Immature natural killer cell (primary cell): ENCODE data around the gene SLC6A18. TPM values are rescaled to one million over a fixed set of nuclear protein-coding genes. Genes with fewer than 3 reads are reported as not detected.
"Not testable (repeated sequence)": the region's sequence is repeated elsewhere in the genome, so short reads cannot be mapped to it uniquely, and the experiment has no call there.

ENCODE experiments used
- DNase-seq, 3 donors: peaks; one replicate each; pipeline ENCODE4 v3.0.0; 2022; ENCODE audit warnings: mixed read lengths in 1 of 3
- H3K27ac Mint-ChIP-seq, 6 donors: one replicate each; pipeline ENCODE4 v1.8.0; 2020; ENCODE audit warnings: mixed read lengths in 6 of 6, mild to moderate bottlenecking in 5 of 6, inconsistent platforms in 4 of 6, moderate library complexity in 3 of 6
- H3K27me3 Mint-ChIP-seq, 3 donors: one replicate each; pipeline ENCODE4 v1.8.0; 2020 to 2021; ENCODE audit warnings: low read depth in 3 of 3, mild to moderate bottlenecking in 3 of 3, mixed read lengths in 3 of 3, moderate library complexity in 3 of 3, inconsistent platforms in 1 of 3
- H3K36me3 Mint-ChIP-seq, 3 donors: one replicate each; pipeline ENCODE4 v1.8.0; 2020; ENCODE audit warnings: mixed read lengths in 3 of 3, inconsistent platforms in 2 of 3, mild to moderate bottlenecking in 2 of 3
- H3K4me1 Mint-ChIP-seq, 2 donors: one replicate each; pipeline ENCODE4 v1.8.0; 2020; ENCODE audit warnings: inconsistent platforms in 2 of 2, mild to moderate bottlenecking in 2 of 2, mixed read lengths in 2 of 2, moderate library complexity in 1 of 2
- H3K4me3 Mint-ChIP-seq, 5 donors: one replicate each; pipeline ENCODE4 v1.8.0; 2020; ENCODE audit warnings: mild to moderate bottlenecking in 5 of 5, mixed read lengths in 5 of 5, inconsistent platforms in 3 of 5, moderate library complexity in 3 of 5
- H3K9me3 Mint-ChIP-seq, 6 donors: one replicate each; pipeline ENCODE4 v1.8.0; 2020; ENCODE audit warnings: mild to moderate bottlenecking in 6 of 6, mixed read lengths in 6 of 6, inconsistent platforms in 4 of 6, moderate library complexity in 3 of 6
- polyA plus RNA-seq, 3 donors: library from polyadenylated mRNA; unstranded; fragments of 300-500 nt; fragmentation: Illumina TruSeq; gene quantifications; one replicate each; pipeline ENCODE4 v1.2.3, GENCODE V29; 2021

The SLC6A18 gene
- polyA plus RNA-seq, 3 donors from 2014 or later: not detected

- H3K4me1 Mint-ChIP-seq: no peaks in the 10 kb centered on the region
- peaks cover 0 to 5% (median 2%) of the 10 kb centered on the region in 3 donors for H3K27me3 Mint-ChIP-seq
- DNase-seq: no peak
- no peaks in the 10 kb centered on the region for H3K36me3 Mint-ChIP-seq
- H3K27ac Mint-ChIP-seq: no peak overlapping the region
- H3K9me3 Mint-ChIP-seq: no peaks in the 10 kb centered on the region
- H3K4me3 Mint-ChIP-seq: no peak overlapping the region
These were observed 4.8 kb upstream of the SLC6A18 start for GRCh38 chr5:1220351-1220750.

DNA sequence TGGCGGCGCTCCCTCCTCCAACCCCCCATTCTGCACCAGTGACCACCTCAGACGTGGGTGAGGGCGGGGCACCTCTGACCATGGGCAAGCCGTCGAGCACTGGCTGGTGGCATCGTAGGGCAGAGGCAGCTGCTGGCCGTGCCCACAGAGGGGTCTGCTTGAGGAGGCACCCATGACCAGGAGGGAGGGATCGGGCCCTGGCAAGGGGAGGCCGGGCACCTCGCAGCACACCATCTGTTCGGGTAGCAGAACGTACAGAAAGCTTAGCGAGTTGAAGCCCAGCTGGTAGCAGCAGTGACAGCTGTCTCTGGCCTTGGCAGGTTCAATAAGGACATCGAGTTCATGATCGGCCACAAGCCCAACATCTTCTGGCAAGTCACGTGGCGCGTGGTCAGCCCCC, 4.3 kb upstream of the SLC6A18 start:
- H3K4me3 Mint-ChIP-seq: no peak overlapping the region
- H3K27me3 Mint-ChIP-seq: peaks cover 0 to 5% (median 2%) of the 10 kb centered on the region in 3 donors
- H3K27ac Mint-ChIP-seq: no peak overlapping the region
- no peaks in the 10 kb centered on the region for H3K4me1 Mint-ChIP-seq
- DNase-seq: no peak
- H3K36me3 Mint-ChIP-seq: no peaks in the 10 kb centered on the region
- H3K9me3 Mint-ChIP-seq: no peaks in the 10 kb centered on the region

DNA sequence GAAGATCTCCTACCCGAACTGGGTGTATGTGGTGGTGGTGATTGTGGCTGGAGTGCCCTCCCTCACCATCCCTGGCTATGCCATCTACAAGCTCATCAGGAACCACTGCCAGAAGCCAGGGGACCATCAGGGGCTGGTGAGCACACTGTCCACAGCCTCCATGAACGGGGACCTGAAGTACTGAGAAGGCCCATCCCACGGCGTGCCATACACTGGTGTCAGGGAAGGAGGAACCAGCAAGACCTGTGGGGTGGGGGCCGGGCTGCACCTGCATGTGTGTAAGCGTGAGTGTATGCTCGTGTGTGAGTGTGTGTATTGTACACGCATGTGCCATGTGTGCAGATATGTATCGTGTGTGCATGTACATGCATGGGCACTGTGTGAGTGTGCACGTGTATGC, 3.5 kb upstream of the SLC6A18 start:
- H3K36me3 Mint-ChIP-seq: no peaks in the 10 kb centered on the region
- no peaks in the 10 kb centered on the region for H3K4me1 Mint-ChIP-seq
- H3K4me3 Mint-ChIP-seq: no peak overlapping the region
- no peak for DNase-seq
- no peak overlapping the region for H3K27ac Mint-ChIP-seq
- H3K27me3 Mint-ChIP-seq: peaks cover under 1 to 5% (median 2%) of the 10 kb centered on the region in 3 donors
- H3K9me3 Mint-ChIP-seq: no peaks in the 10 kb centered on the region

DNA sequence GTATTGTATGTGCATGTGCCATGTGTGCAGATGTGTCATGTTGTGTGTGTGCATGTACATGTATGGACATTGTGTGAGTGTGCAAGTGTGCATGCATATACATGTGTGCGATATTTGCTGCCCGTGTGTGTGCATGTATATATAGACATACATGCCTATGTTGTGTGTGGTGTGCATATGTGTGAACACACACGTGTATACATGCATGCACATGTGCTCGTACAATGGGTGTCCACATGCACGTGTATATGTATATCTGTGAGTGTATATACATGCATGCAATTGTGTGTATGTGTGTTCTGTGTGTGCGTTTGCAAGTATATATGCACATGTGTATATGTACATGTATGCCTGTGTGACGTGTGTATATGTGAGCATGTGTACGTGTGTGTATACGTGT, 3.0 kb upstream of the SLC6A18 start:
- Mint-ChIP-seq H3K27ac (peak overlapping the region in 1 of 6 donors; percentile 1), H3K4me3 (no peak overlapping the region), H3K36me3 (no peaks in the 10 kb centered on the region), H3K9me3 (no peaks in the 10 kb centered on the region), H3K4me1 (no peaks in the 10 kb centered on the region), H3K27me3 (peaks cover 2 to 7% (median 2%) of the 10 kb centered on the region in 3 donors)
- no peak for DNase-seq

DNA sequence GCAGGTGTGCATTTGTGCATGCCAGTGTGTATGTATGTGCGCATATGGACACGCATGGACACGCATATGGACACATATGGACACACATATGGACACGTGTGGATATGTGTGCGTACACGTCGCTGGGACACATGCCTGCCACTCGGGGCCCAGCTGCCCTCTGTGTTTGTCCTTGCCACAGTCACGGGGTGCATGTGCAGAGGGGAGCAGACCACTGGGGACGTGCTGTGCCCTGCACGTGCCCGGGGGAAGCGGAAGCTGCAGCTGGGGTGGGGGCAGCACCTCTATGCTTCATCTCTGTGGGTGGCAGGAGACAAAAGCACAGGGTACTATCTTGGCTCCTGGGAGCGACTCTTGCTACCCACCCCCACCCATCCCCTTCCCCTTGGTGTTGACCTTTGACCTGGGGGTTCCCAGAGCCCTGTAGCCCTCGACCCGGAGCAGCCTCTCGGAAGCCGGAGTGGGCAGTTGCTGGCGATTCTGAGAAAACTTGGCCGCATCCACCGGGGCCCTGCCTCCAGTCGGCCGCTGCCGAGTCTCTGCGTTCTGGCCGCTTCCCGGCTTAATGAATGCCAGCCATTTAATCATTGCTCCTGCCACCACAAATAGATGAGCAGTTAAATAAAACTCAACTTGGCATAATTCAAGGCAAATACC, 2.4 kb upstream of the SLC6A18 start:
- no peaks in the 10 kb centered on the region for H3K9me3 Mint-ChIP-seq
- H3K27me3 Mint-ChIP-seq: peaks cover 2 to 9% (median 6%) of the 10 kb centered on the region in 3 donors
- H3K4me3 Mint-ChIP-seq: no peak overlapping the region
- no peaks in the 10 kb centered on the region for H3K36me3 Mint-ChIP-seq
- DNase-seq: no peak
- H3K4me1 Mint-ChIP-seq: peaks cover 2 to 4% of the 10 kb centered on the region in 2 donors
- H3K27ac Mint-ChIP-seq: peak overlapping the region in 1 of 6 donors; percentile 1

GRCh38 chr5:1223278-1223670, 1.9 kb upstream of the SLC6A18 start:
- H3K27ac Mint-ChIP-seq: no peak overlapping the region
- no peaks in the 10 kb centered on the region for H3K36me3 Mint-ChIP-seq
- no peak for DNase-seq
- H3K4me3 Mint-ChIP-seq: no peak overlapping the region
- H3K4me1 Mint-ChIP-seq: peaks cover 7 to 9% of the 10 kb centered on the region in 2 donors
- H3K9me3 Mint-ChIP-seq: no peaks in the 10 kb centered on the region
- H3K27me3 Mint-ChIP-seq: peaks cover 2 to 10% (median 6%) of the 10 kb centered on the region in 3 donors

DNA sequence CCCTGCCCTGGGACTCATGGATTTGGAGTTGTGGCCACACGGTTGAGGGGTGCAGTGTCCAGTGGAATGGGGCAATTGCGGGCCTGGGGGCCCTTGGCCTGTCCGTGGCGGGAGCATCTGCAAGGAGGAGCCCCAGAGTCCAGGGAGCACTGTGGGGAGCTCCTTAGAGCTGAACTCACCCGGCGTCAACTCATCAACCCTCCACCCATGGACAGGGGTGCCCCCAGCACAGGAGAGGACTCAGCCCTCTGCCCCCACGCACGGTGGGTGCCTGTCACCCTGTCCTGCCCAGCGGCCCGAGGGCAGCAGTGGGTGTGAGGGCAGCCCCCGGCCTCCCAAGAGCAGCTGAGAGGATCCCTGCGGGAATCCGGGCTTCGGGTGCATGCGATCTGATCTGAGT, 550 bp upstream of the SLC6A18 start:
- no peak overlapping the region for H3K27ac Mint-ChIP-seq
- peaks cover 8 to 11% of the 10 kb centered on the region in 2 donors for H3K4me1 Mint-ChIP-seq
- no peak for DNase-seq
- H3K9me3 Mint-ChIP-seq: peaks cover 0 to 1% (median 0%) of the 10 kb centered on the region in 6 donors
- peaks cover 7 to 13% (median 11%) of the 10 kb centered on the region in 3 donors for H3K27me3 Mint-ChIP-seq
- H3K36me3 Mint-ChIP-seq: no peaks in the 10 kb centered on the region
- H3K4me3 Mint-ChIP-seq: no peak overlapping the region

DNA sequence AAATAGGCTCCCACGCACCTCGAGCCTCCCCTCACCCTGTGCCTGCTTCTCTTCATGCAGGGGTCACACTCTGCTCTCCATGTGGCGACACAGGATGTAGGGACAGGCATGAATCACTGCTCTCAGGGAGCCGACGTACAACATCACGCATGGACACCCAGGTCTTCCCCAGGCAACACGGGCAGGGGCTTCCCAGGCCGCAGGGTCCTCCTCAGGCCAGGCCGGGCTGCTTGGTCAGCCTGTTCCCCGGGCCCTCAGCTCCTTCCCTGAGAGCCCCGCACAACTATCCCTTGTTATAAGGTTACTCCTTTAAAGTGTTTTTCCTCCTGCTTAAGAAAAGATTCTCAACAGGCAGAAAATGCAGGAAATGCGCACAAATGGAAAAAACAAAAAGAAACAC, 1.1 kb downstream of the SLC6A18 start:
- Mint-ChIP-seq H3K27ac (no peak overlapping the region), H3K9me3 (peaks cover 0 to 1% (median 0%) of the 10 kb centered on the region in 6 donors), H3K4me3 (no peak overlapping the region), H3K4me1 (peaks cover 8 to 11% of the 10 kb centered on the region in 2 donors), H3K27me3 (peaks cover 7 to 19% (median 11%) of the 10 kb centered on the region in 3 donors), H3K36me3 (no peaks in the 10 kb centered on the region)
- DNase-seq: no peak

- peaks cover 0 to 1% (median 0%) of the 10 kb centered on the region in 6 donors for H3K9me3 Mint-ChIP-seq
- no peak overlapping the region for H3K4me3 Mint-ChIP-seq
- H3K27ac Mint-ChIP-seq: no peak overlapping the region
- no peak for DNase-seq
- peaks cover 8 to 11% of the 10 kb centered on the region in 2 donors for H3K4me1 Mint-ChIP-seq
- peaks cover 5 to 19% (median 11%) of the 10 kb centered on the region in 3 donors for H3K27me3 Mint-ChIP-seq
- no peaks in the 10 kb centered on the region for H3K36me3 Mint-ChIP-seq
These were observed 1.8 kb downstream of the SLC6A18 start for GRCh38 chr5:1226839-1227581.

GRCh38 chr5:1227667-1228066, 2.5 kb downstream of the SLC6A18 start:
- Mint-ChIP-seq H3K36me3 (no peaks in the 10 kb centered on the region), H3K4me1 (peaks cover 8 to 11% of the 10 kb centered on the region in 2 donors), H3K4me3 (no peak overlapping the region), H3K9me3 (peaks cover 0 to 1% (median 0%) of the 10 kb centered on the region in 6 donors), H3K27me3 (peaks cover 5 to 19% (median 11%) of the 10 kb centered on the region in 3 donors), H3K27ac (no peak overlapping the region)
- DNase-seq: peak in 1 of 3 donors; percentile 23

GRCh38 chr5:1228120-1228519, 2.9 kb downstream of the SLC6A18 start:
- Mint-ChIP-seq H3K27me3 (peaks cover 5 to 19% (median 11%) of the 10 kb centered on the region in 3 donors), H3K36me3 (no peaks in the 10 kb centered on the region), H3K4me1 (peaks cover 8 to 11% of the 10 kb centered on the region in 2 donors), H3K4me3 (no peak overlapping the region), H3K9me3 (peaks cover 0 to 1% (median 0%) of the 10 kb centered on the region in 6 donors), H3K27ac (no peak overlapping the region)
- no peak for DNase-seq

DNA sequence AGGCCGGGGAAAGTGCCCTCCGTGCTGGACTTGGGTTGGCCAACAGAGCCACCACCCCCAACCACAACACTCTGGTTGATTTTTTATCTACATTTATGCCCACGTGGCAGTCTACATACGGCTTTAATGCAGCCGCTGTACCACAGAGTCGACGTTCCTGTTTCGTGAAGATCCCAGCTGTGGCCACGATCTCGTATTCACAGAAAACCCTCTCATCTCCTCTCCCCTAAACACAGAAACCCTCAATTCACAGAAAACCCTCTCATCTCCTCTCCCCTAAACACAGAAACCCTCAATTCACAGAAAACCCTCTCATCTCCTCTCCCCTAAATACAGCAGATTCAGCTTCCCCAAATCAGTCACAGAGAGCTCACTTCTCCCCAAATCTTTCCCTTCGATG, 3.8 kb downstream of the SLC6A18 start:
- not testable (repeated sequence) for H3K27ac Mint-ChIP-seq, H3K4me3 Mint-ChIP-seq, DNase-seq, H3K9me3 Mint-ChIP-seq, H3K36me3 Mint-ChIP-seq
- Mint-ChIP-seq H3K27me3 (peaks cover 5 to 23% (median 11%) of the 10 kb centered on the region in 3 donors), H3K4me1 (peaks cover 8 to 11% of the 10 kb centered on the region in 2 donors)

DNA sequence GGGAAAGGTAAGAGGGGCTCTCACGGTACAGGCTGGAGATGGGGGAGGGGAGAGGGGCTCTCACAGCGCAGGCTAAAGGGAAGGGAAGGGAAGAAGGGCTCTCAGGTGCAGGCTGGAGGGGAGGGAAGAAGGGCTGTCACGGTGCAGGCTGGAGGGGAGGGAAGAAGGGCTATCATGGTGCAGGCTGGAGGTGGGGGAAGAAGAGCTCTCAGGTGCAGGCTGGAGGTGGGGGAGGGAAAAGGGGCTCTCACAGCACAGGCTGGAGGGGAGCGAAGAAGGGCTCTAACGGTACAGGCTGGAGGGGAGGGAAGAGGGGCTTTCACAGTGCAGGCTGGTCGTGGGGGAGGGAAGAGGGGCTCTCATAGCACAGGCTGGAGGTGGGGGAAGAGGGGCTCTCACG, 4.6 kb downstream of the SLC6A18 start:
- Mint-ChIP-seq H3K4me3 (no peak overlapping the region), H3K4me1 (peaks cover 8 to 11% of the 10 kb centered on the region in 2 donors), H3K36me3 (no peaks in the 10 kb centered on the region), H3K9me3 (peaks cover 0 to 1% (median 0%) of the 10 kb centered on the region in 6 donors), H3K27me3 (peaks cover 5 to 23% (median 11%) of the 10 kb centered on the region in 3 donors), H3K27ac (no peak overlapping the region)
- DNase-seq: no peak

DNA sequence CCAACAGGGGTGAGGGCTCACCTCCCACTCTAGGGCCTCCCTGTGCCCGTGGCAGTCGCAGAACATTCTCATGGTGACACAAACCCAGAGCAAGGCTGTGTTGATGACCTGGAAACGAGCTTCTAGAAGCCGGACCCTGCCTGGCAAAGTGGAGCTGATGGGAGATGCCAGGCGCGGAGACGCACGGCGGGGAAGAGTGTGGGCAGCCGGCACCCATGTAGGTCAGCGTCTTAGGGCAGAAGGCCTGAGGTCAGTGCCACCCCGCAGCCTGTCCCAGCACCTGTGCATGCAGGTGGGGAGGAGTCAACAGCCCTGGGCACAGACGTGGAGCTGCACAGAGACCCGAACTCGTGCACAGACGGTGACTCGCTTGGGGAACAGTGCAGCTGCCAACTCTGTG, 5.4 kb downstream of the SLC6A18 start:
- H3K36me3 Mint-ChIP-seq: no peaks in the 10 kb centered on the region
- peaks cover 7 to 25% (median 11%) of the 10 kb centered on the region in 3 donors for H3K27me3 Mint-ChIP-seq
- no peak overlapping the region for H3K27ac Mint-ChIP-seq
- H3K9me3 Mint-ChIP-seq: peaks cover 0 to 1% (median under 1%) of the 10 kb centered on the region in 6 donors
- peaks cover 8 to 11% of the 10 kb centered on the region in 2 donors for H3K4me1 Mint-ChIP-seq
- DNase-seq: no peak
- no peak overlapping the region for H3K4me3 Mint-ChIP-seq
